ENCODE data around the gene M6PR.

DNA sequence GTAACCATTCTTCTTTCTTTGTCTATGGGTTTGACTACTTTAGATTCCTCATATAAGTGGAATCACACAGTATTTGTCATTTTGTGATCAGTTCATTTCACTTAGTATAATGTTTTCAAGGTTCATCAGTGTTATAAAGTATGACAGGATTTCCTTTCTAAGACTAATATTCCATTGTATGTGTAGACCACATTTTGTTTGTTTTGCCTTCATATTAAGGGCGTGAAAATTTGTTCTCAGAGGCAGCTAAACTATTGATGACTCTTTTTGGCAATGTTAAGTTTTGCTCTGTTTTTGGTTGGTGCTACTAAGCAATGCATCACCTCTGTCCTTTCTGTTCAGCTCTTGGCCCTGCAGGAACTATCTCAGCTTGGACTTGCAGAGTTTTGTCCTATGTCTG lies 38.2 kb upstream of the M6PR start:
- TF ChIP-seq, protein P1, sequence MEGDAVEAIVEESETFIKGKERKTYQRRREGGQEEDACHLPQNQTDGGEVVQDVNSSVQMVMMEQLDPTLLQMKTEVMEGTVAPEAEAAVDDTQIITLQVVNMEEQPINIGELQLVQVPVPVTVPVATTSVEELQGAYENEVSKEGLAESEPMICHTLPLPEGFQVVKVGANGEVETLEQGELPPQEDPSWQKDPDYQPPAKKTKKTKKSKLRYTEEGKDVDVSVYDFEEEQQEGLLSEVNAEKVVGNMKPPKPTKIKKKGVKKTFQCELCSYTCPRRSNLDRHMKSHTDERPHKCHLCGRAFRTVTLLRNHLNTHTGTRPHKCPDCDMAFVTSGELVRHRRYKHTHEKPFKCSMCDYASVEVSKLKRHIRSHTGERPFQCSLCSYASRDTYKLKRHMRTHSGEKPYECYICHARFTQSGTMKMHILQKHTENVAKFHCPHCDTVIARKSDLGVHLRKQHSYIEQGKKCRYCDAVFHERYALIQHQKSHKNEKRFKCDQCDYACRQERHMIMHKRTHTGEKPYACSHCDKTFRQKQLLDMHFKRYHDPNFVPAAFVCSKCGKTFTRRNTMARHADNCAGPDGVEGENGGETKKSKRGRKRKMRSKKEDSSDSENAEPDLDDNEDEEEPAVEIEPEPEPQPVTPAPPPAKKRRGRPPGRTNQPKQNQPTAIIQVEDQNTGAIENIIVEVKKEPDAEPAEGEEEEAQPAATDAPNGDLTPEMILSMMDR (IDR thresholded peaks at IDR 0.05 in 8 of 11, conservative IDR thresholded peaks at IDR 0.05 in 3 of 11), result no peak
- TF ChIP-seq POLR2A (IDR thresholded peaks at IDR 0.05) (no peak), POLR2AphosphoS5 (IDR thresholded peaks at IDR 0.05) (no peak)
